GM21367 (cell line): ENCODE data around the gene CHN1.

Experiments
- ATAC-seq: cut with Tn5 transposase; IDR thresholded peaks from one replicate; pipeline ENCODE4 v1.9.1; 2021; ENCODE audit not compliant: unreplicated experiment

Gene CHN1, protein sequence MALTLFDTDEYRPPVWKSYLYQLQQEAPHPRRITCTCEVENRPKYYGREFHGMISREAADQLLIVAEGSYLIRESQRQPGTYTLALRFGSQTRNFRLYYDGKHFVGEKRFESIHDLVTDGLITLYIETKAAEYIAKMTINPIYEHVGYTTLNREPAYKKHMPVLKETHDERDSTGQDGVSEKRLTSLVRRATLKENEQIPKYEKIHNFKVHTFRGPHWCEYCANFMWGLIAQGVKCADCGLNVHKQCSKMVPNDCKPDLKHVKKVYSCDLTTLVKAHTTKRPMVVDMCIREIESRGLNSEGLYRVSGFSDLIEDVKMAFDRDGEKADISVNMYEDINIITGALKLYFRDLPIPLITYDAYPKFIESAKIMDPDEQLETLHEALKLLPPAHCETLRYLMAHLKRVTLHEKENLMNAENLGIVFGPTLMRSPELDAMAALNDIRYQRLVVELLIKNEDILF

DNA sequence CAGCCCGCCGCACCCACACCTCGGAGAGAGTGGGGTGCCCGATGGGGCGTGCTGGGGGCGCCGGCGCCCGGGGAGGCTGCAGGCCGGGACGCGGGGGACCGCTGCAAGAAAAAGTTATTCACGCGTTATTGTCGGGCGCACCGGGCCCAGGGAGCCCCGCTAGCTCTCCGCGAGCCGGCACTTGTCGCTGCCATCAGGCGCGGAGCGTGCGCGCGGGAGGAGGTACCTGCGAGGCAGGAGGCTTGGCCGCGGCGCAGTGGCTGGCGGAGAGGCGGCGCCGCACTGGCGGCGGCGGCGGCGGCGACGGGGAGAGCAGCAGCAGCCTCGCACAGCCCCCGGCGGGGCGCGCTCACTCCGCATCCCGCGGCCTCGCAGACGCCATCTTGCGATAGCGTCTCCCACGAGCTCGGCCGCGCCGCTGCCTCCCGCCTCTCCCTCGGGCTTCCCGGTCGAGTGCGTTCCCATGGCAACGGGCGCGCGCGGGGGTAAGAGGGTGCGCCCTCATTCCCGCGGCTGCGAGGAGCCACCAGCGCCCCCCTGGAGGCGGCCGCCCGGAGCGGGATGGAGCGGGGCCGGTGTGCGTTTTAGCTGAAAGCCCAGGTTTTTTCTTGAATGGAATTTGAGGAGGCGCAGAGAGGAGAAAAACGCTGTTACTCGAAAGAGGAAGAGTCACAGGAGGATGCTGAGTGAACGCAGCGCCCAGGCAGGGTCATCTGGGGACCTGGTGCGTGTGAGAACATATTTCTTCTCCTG, at the start of gene CHN1:
Gene CHN1 (minus strand): TSS at position 402 of the 753 bp plus-strand sequence. CDS start 469 bp downstream, outside the sequence.
- ATAC-seq, result peak; percentile 71

DNA sequence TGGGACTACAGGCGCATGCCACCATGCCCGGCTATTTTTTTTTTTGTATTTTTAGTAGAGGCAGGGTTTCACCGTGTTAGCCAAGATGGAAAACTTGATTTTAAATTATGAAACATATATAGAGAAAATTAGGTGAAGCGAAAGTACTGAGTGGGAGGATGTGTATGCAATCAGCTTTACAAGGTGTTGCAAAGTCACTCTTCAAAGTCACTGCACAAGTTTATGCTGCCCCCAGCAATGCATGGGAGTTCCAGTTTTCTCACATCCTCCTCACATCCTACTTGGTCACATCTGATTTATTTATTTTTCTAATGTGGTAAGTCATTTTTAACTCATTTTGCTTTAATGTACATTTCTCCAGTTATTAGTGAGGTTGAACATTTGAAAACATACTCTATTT, 49.2 kb upstream of the CHN1 start:
- no peak for ATAC-seq

DNA sequence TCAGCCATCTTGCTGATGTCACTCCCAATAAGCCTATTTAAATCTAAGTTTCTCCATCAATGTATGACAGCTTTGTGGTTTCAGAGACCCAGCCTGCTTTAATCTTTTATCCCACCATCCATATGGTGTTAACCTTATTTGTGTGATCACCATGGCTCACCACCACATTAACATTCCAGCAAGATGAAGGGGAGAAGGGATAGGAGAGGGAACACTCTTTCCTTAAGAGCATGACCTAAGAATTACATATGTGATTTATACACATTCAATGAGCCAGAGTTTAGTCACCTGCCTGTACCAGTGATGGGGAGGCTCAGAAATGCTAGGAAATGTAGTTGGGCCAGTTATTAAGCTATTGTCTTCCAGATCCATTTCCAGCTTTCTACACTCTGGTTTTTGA, 44.5 kb upstream of the CHN1 start:
- ATAC-seq, result no peak

DNA sequence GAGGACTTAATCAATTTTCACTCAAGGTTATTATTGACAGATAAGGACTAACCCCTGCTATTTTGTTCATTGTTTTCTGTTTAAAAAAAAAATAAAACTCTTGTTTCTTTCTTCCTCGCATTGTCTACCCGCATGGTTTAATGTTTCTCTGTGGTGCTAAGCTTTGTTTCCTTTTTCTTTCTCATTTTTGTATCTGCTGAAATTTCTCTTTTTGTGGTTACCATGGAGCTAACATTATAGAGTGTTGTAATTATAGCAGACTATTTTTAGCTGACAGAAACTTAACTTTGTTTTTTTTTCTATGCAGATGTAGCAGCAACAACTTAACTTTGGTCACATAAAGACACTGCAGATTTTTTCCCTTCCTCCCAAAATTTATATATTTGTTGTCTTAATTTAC, 43.1 kb upstream of the CHN1 start:
- ATAC-seq, result no peak

DNA sequence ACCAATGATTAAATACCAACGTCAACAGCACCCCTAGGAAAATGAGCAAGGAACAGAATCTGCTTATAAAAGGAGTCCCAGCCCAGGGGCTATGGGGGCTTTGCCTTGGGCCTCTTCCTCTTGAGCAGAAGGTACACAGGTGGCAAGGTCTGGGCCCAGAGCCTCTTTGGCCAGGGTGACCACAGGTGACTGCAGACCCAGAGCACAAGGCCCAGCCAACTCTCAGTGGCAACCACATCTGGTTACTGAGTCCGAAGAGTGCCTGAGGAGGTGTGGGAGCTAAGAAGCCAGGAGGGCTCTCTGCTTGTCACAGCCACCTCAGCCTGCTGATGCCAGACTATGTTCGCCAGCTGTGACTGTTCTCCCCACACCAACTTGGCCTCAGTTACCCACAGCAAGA, 34.3 kb upstream of the CHN1 start:
- ATAC-seq, result no peak

DNA sequence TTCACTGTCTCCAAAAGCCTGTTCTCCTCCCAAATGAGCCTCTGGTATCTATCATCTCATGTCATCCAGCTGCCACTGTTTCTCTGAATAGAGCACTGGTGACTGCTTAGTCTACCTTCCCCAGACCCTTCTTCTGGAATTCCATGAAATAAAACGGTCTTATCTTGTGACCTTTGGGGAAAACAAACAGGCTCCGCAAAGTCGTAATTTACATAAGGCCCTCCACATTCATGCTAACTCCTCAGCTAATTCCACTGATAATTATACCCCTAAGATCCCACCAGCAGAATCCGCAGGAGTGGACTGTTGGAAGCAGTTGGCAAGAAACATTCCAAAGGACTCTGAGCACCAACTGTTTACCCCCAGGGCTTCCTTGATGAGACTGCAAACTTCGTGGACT, 33.9 kb upstream of the CHN1 start:
- no peak for ATAC-seq

DNA sequence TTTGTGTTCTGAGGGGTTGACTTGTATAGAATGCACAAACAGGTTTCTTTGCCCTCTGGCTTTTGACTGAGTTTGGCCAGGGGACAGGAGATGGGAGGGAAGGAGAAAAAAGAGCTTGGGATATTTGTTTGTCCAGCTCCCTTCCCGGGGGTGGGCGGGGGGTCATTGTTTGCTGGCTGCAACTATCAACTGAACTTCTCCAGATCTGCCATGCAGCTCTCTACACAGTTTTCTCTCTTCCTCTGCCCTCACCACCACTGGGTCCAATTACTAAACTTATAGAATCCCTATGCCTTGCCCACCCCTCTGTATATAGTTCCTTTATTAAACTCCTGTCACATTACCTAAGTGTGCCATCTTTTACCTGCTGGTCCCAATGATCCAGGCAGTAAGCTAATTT, 32.8 kb upstream of the CHN1 start:
- no peak for ATAC-seq

DNA sequence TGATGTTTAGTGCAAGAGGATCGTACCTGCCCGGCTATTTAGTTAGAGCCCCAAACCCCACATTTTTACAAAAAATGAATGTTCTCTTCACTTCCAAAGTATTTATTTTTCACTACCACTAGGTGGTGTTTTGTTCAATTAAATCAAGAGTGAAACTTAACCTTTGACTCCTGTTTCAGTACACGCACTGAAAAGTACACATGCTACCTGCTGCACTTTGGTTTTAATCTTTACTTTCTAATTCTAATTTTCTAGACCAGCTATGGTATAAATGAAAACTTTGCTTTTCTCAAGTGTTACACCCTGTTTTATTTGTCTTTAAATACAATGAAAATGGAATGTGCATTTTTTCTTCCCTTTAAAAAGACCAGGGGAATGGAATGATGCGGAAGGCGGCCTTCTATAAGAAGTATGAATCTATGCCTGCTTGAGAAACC, 31.4 kb upstream of the CHN1 start:
- ATAC-seq, result no peak

DNA sequence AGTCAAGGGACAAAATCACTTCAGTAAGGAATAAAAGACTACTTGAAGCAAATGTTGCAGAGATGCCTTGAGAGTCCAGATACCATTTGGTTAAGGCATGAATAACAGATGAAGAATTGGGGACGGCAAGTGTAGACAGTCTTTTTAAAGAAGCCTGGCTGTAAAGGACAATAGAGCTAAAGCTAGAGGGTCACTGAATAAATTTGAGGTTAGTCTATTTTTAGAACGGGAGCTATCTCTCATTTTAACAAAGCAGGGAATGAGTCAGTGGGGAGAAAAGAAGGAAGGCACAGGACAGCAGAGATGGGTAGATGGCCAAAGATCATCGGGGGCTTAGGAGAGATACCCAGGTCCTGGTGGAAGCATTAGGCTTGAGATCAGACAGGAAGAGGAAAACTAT, 30.6 kb upstream of the CHN1 start:
- ATAC-seq, result no peak

DNA sequence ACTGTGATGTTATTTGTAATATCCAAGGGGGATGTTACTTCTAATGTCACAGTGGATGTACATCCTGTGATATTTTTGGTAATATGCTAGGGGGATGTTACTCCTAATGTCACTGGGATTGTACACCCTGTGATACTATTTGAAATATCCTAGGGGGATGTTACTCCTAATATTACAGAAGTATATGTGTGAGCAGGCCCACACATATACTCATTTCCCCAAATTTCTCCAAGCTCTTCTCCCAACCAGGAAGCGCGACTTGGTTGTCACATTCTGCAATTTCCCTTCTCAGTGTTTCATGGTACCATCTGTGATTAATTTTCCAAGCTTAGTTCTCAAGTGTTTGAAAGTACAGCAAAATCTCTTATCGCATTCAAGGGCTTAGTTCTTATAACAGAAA, 29.5 kb upstream of the CHN1 start:
- ATAC-seq, result no peak

DNA sequence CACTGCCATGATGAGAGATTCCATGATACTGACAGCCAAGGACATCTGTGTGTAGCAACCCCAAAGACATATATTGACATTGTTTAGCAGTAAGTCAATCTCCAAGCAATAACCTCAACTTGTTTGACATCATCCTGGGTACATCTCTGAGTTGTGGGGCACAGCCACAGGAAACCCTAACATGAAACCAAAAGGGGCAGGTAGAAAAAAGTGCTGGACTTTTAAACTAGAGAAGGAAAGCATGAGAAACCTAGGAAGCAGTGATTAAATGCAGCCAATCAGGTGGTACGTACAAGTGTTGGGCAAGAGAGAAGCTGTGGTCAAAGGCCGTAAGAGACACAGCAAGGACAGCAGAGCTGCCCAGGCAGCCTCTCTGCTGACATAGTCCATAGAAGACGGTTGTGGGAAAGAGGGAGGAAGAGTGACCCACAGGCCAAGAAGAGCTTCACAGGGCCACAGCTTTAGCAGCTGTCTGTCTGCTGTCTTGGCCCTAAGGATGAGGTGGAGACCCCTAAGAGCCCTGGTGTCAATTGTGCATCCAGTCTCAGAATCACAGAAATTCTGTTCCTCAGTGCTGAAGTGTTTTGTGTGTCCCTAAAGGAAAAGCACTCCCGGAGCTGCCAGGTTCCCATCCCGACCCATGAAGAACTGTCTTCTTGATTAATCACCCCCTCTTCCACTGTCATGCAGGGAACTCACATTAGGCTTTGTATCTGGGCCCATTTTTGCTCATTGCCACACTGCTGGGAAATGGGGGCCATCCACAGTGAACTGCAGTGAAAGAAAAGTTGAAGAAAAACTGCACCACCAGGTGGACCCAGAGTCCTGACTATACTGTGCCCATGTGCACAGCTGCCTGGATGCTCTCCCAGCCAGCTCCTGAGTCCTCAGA, 25.4 kb upstream of the CHN1 start:
- peak; percentile 70 for ATAC-seq

DNA sequence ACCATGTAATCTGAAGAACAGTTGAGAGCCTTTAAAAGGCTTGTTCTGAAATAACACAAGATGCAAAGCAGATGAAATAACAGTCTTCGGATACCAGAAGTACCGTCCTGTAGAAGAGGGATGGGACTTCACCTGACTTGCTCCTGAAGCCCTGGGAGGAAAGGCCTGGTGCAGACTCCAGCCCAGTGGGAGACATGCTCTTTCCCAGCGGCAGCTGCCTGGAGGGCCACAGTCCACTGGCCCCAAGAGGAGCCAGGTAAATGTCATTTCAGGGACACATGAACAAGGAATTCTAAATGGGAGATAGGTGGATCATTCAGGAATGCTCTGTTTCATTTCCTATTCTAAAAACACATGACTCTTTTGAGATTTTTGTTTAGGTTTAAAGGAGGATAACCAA, 22.6 kb upstream of the CHN1 start:
- ATAC-seq, result no peak

DNA sequence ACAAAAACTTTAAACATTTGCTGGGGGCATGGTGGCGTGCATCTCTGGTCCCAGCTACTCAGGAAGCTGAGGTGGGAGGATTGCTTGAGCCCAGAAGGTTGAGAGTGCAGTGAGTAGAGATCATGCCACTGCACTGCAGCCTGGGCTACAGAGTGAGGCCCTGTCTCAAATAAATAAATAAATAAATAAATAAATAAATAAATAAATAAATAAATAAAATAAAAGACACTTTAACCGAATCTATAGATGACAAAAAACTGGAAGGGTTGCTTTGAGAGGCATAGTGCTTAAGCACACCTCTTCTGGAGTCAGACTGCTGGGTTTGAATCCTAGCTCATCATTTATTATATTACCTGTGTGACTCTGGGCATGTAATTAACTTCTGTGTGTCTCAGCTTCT, 21.2 kb upstream of the CHN1 start:
- no peak for ATAC-seq

DNA sequence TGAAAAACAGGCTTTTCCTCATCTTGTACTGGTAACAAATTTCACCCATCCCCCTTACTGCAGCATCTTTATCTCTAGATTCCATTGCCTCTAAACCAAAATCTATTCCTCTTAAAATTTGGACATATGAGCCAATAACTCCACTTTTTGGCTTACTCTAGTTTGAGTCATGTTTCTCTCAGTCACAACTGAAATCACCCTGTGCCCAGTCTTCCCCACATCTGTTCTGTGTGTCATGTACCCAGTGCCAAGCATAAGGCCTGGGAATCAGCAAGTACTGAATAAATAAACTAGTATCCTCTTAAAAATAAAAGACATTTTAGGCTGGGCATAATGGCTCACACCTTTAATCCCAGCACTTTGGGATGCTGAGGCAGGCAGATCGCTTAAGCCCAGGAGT, 20.8 kb upstream of the CHN1 start:
- no peak for ATAC-seq

DNA sequence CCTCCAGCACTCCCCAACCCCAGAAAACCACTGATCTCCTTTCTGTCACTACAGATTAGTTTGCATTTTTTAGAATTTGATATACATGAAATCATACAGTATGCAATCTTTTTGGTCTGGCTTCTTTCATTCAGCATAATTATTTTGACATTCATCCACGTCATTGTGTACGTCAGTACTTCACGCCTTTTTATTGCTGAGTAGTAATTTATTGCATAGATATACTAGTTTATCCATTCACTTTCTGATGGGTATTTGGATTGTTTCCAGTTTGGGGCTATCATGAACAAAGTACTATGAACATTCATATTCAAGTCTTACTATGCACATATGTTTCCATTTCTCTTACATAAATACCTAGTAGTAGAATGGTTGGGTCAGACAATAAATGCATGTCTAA, 20.1 kb upstream of the CHN1 start:
- no peak for ATAC-seq

DNA sequence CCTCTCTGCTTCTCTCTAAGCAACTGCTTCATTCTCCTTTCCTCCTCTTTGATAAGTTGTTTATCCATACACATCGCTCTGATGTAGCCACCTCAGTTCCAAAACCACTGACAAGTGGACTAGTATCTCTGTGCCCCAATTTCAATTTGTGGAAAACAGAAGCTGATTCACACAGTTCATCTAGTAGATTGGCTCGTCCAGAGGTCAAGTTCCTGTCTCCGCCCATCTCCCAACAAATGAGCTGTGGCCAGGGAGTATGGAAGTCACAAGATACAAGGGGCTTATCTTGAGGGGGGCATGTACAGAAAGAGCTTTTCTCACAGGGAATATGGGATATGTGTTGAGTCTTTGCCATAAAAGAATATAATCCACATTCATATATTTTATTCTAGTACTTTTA, 17.7 kb upstream of the CHN1 start:
- ATAC-seq, result no peak

DNA sequence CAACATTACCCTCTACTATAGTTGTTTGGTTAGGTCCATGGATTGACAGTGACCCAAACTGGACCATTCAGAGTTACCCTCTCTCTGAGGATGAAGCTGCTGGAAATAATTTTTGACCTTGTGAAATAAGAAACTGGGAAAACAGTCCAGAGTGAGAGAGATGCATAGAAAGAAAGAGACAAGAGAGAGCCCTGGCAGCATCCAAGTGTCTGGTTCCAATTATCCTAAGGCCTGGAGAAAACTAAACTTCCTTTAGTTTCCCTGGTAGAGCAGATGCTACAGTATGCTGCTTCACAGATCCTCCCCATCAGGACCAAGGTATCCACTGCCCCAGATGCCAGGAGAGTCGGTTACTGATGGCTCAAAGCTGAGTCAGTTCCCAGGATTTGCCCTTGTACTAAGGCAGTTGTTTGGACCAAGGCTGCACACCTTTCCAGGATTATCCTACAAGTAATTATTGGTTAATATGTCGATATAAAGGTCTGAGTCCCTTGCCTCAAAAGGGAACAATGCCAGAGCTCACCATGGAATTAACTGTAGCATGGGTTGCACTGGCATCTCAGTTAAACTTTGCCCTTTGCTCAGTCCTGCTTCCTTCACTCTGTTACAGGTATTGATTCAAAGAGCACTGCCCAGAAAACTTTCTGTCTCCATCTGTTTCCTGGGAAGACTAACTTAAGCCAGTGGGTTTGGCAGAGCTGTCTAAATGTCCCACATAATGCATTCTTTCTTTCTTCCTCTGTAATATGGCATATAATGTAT, 14.6 kb upstream of the CHN1 start:
- no peak for ATAC-seq

DNA sequence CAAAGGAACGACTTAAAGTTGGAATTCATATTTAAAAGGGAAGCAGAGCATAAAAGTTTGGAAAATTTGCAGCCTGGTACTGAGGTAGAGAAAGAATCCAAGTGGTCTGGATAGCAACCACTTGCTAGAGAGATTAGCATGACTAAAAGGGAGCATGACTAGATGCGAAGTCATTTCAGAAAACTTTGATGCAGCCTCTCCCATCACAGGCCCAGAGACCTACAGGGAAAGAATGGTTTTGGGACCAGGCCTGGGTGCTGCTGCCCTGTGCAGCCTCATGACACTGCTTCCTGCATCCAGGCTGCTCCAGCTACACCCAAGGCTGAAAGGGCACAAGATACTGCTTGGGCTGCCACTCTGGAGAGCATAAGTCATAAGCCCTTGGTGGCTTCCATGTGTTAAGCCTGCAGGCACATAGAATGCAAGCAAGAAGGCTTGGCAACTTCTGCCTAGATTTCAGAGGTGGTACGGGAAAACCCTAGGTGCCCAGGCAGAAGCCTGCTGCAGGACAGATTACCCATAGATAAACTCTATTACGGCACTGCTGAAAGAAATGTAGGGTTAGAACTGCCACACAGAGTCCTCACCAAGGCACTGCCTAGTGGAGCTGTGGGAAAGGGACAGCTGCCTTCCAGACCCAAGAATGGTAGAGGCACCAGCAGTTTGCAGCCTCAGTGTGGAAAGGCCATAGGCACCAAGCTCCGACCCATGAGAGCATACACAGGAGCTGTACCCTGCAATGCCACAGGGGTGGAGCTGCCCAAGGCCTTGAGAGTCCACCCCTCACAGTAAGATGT, 12.6 kb upstream of the CHN1 start:
- no peak for ATAC-seq

DNA sequence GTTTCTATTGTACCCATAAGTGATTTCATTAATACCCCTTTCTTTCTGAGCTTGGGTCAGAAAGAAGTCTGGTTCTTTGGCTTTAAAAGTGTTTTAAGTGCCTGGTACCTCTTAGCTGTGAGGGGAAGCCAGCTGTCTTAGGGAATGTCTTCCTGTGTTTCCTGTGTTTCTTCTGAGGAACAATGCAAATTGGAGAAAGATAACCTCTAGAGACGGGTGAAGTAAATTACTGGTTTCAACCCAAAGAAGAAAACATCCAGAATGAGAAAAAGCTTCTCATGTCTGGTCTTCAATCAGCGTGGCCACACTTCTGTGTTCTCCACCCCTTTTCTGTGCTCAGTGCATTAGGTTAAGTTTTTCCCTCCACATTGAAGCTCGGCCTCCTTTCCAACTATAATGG, 10.2 kb upstream of the CHN1 start:
- no peak for ATAC-seq

DNA sequence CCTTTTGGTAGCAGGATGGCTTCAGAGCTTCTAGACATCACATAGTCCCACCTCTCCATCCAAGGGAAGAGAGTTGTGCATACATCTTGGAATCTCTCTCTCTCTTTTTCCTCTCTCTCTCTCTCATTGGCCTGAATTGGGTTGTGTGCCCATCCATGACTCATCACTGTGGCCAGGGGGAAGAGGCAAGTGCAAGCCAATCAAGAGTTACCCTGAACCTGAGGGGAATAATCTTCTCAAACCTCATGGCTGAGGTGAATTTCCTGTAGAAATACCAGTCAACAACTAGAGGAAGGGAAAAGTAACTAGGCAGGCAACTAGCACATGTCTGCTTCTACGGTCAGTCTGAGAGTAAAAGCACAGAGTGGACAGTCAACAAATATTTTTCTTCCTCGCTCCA, 7.3 kb upstream of the CHN1 start:
- no peak for ATAC-seq
